Liver (tissue), 9 donors: ENCODE results near the gene CA11. TPM values are rescaled to one million over a fixed set of nuclear protein-coding genes. Genes with fewer than 3 reads are reported as not detected.

Experiments
- DNase-seq: peaks from one replicate; pipeline ENCODE4 v3.0.0-alpha.2; 2017; ENCODE audit warnings: low spot score
- H3K27ac ChIP-seq, 2 donors: one replicate each; pipeline ENCODE4 v1.7.0; 2013; ENCODE audit warnings: inconsistent platforms in 2 of 2, low read length in 2 of 2, control low read depth in 1 of 2, low read depth in 1 of 2, mild to moderate bottlenecking in 1 of 2
- H3K27me3 ChIP-seq, 4 donors: one replicate each; pipeline versions ENCODE4 v1.6.1 to v1.7.0; 2013; ENCODE audit warnings: low read length in 3 of 4, inconsistent platforms in 1 of 4, mild to moderate bottlenecking in 1 of 4, moderate library complexity in 1 of 4; ENCODE audit not compliant: control insufficient read depth in 4 of 4, insufficient read depth in 4 of 4
- H3K36me3 ChIP-seq, 4 donors: one replicate each; pipeline versions ENCODE4 v1.6.1 to v1.7.0; 2013; ENCODE audit warnings: low read length in 3 of 4, mild to moderate bottlenecking in 3 of 4, low read depth in 1 of 4, moderate library complexity in 1 of 4; ENCODE audit not compliant: control insufficient read depth in 4 of 4, insufficient read depth in 3 of 4
- H3K4me1 ChIP-seq, 4 donors: one replicate each; pipeline versions ENCODE4 v1.6.1 to v1.7.0; 2013; ENCODE audit warnings: low read length in 3 of 4, mild to moderate bottlenecking in 3 of 4, moderate library complexity in 1 of 4; ENCODE audit not compliant: control insufficient read depth in 4 of 4, insufficient read depth in 4 of 4
- H3K4me3 ChIP-seq, 3 donors: one replicate each; pipeline versions ENCODE4 v1.6.1 to v1.7.0; 2013; ENCODE audit warnings: low read length in 3 of 3, control low read depth in 1 of 3, low read depth in 1 of 3, mild to moderate bottlenecking in 1 of 3
- H3K9ac ChIP-seq, 2 donors: one replicate each; pipeline ENCODE4 v1.7.0; 2013; ENCODE audit warnings: low read length in 2 of 2, mild to moderate bottlenecking in 2 of 2, moderate library complexity in 2 of 2, control low read depth in 1 of 2, low read depth in 1 of 2
- H3K9me3 ChIP-seq, 4 donors: one replicate each; pipeline versions ENCODE4 v1.6.1 to v1.7.0; 2013; ENCODE audit warnings: low read length in 3 of 4; ENCODE audit not compliant: control insufficient read depth in 4 of 4
- ATF3 ChIP-seq: IDR thresholded peaks from 2 replicates; pipeline ENCODE4 v1.6.1; 2016; ENCODE audit warnings: antibody characterized with exemption
- CTCF ChIP-seq: fragments of 150-350 bp; IDR thresholded peaks from 2 replicates; pipeline ENCODE4 v1.5.1; 2017; ENCODE audit warnings: improper control_type of control experiment, low read depth, low read length; ENCODE audit not compliant: missing input control
- EGR1 ChIP-seq, 2 donors: IDR thresholded peaks; 2 replicates each; pipeline ENCODE4 v1.6.1; 2016 to 2018; ENCODE audit warnings: antibody characterized with exemption in 2 of 2, low read depth in 2 of 2
- FOXA1 ChIP-seq: IDR thresholded peaks from 2 replicates; pipeline ENCODE4 v1.6.1; 2016; ENCODE audit warnings: antibody characterized with exemption
- FOXA2 ChIP-seq: IDR thresholded peaks from 2 replicates; pipeline ENCODE4 v1.6.1; 2016; ENCODE audit warnings: antibody characterized with exemption
- GABPA ChIP-seq, 2 donors: IDR thresholded peaks in 1 of 2; conservative IDR thresholded peaks in 1 of 2; 2 replicates each; pipeline ENCODE4 v1.6.1; 2016; ENCODE audit warnings: antibody characterized with exemption in 2 of 2, mild to moderate bottlenecking in 1 of 2, moderate library complexity in 1 of 2
- HNF4A ChIP-seq, 2 donors: conservative IDR thresholded peaks; 2 replicates each; pipeline ENCODE4 v1.6.1; 2016; ENCODE audit warnings: antibody characterized with exemption in 2 of 2, mild to moderate bottlenecking in 2 of 2
- HNF4G ChIP-seq: IDR thresholded peaks from 2 replicates; pipeline ENCODE4 v1.6.1; 2016; ENCODE audit warnings: antibody characterized with exemption
- JUND ChIP-seq, 2 donors: IDR thresholded peaks; 2 replicates each; pipeline ENCODE4 v1.6.1; 2016; ENCODE audit warnings: antibody characterized with exemption in 2 of 2
- MAX ChIP-seq: IDR thresholded peaks from 2 replicates; pipeline ENCODE4 v1.6.1; 2016; ENCODE audit warnings: antibody characterized with exemption
- NR2F2 ChIP-seq: IDR thresholded peaks from 2 replicates; pipeline ENCODE4 v1.6.1; 2016; ENCODE audit warnings: antibody characterized with exemption
- RAD21 ChIP-seq, 2 donors: IDR thresholded peaks; 2 replicates each; pipeline ENCODE4 v1.6.1; 2016; ENCODE audit warnings: antibody characterized with exemption in 2 of 2, mild to moderate bottlenecking in 2 of 2
- REST ChIP-seq: IDR thresholded peaks from 2 replicates; pipeline ENCODE4 v1.6.1; 2016; ENCODE audit warnings: antibody characterized with exemption, mild to moderate bottlenecking
- RXRA ChIP-seq, 2 donors: IDR thresholded peaks; 2 replicates each; pipeline ENCODE4 v1.6.1; 2017 to 2018; ENCODE audit warnings: antibody characterized with exemption in 2 of 2, mild to moderate bottlenecking in 1 of 2
- SP1 ChIP-seq: IDR thresholded peaks from 2 replicates; pipeline ENCODE4 v1.6.1; 2018; ENCODE audit warnings: antibody characterized with exemption, mild to moderate bottlenecking
- TAF1 ChIP-seq: conservative IDR thresholded peaks from 2 replicates; pipeline ENCODE4 v1.6.1; 2016; ENCODE audit warnings: antibody characterized with exemption, mild to moderate bottlenecking
- YY1 ChIP-seq: IDR thresholded peaks from 2 replicates; pipeline ENCODE4 v1.6.1; 2016; ENCODE audit warnings: antibody characterized with exemption, mild to moderate bottlenecking
- ZBTB33 ChIP-seq: IDR thresholded peaks from 2 replicates; pipeline ENCODE4 v1.6.1; 2016; ENCODE audit warnings: antibody characterized with exemption
- WGBS: extraction: QIAGEN DNeasy Blood & Tissue Kit; methylation state at CpG from one replicate; pipeline ENCODE4 v1.1.7; 2013; 5-methylcytosine and 5-hydroxymethylcytosine counted together
- polyA plus RNA-seq, 2 donors: library from polyadenylated mRNA; stranded (reverse) in 1 of 2; unstranded in 1 of 2; fragments of 200-250 nt in 1 of 2; fragments of >200 nt in 1 of 2; fragmentation: Nextera tagmentation in 1 of 2; extraction: Ambion mirVana in 1 of 2; gene quantifications; one replicate each; pipeline versions ENCODE4 v1.2.1 to v1.2.3, GENCODE V29; 2013 to 2015
- total RNA-seq, 2 donors: library from RNA; depleted of rRNA; stranded (reverse); fragments of >200 nt; gene quantifications; one replicate each; pipeline ENCODE4 v1.2.3, GENCODE V29; 2014
- donor health status: healthy.
- donor health status: healthy.
- donor health status: healthy.
- donor health status: healthy.
- donor health status: healthy.

CA11 gene
- total and polyA plus RNA-seq, 4 donors, result 0.09 to 1.1 (median 0.34) TPM

- H3K4me3 ChIP-seq, result peak overlapping the region; percentile 55 to 73 (median 71)
- no peak for DNase-seq
- H3K36me3 ChIP-seq, result peaks cover 12 to 24% (median 18%) of the 10 kb centered on the region in 4 donors
- H3K9ac ChIP-seq, result peak overlapping the region; percentile 77 to 88
- WGBS, result 33% methylated on average over 6 of the region's 6 CpGs
- peak; percentile 10 for TF ChIP-seq CTCF
- no peak for TF ChIP-seq RXRA (IDR thresholded peaks at IDR 0.05)
- TF ChIP-seq FOXA2, result no peak
- peak overlapping the region; percentile 85 to 93 for H3K27ac ChIP-seq
- H3K27me3 ChIP-seq, result no peaks in the 10 kb centered on the region
- H3K9me3 ChIP-seq, result no peaks in the 10 kb centered on the region
- H3K4me1 ChIP-seq, result peaks cover 8 to 54% (median 37%) of the 10 kb centered on the region in 4 donors
These were observed 26.0 kb downstream of the CA11 start for GRCh38 chr19:48619692-48620585.

GRCh38 chr19:48618916-48619691 lies 26.9 kb downstream of the CA11 start, which contains the start of the genes RPL18 and SPHK2:
Gene RPL18, minus strand, starts transcription at chr19:48619178. Its CDS starts 35 bp downstream, at chr19:48619143.
Gene SPHK2, plus strand, starts transcription at chr19:48619506. Its CDS starts 1,009 bp downstream, at chr19:48620515.
- Histone ChIP-seq H3K27ac (peak within 1 kb of the TSS; percentile 85 to 93), H3K4me3 (peak within 1 kb of the TSS; percentile 58 to 98 (median 97)), H3K9me3 (no peaks in the 10 kb centered on the region), H3K36me3 (peaks cover 15 to 27% (median 18%) of the 10 kb centered on the region in 4 donors), H3K27me3 (no peaks in the 10 kb centered on the region), H3K4me1 (peaks cover 8 to 49% (median 33%) of the 10 kb centered on the region in 4 donors), H3K9ac (peak within 1 kb of the TSS; percentile 98 to 99)
- peak; percentile 96 for DNase-seq
- peak; percentile 96 for TF ChIP-seq YY1
- peak; percentile 60 for TF ChIP-seq NR2F2
- no peak for TF ChIP-seq CTCF
- TF ChIP-seq FOXA1, result peak; percentile 84
- TF ChIP-seq GABPA (IDR thresholded peaks at IDR 0.05 in 1 of 2, conservative IDR thresholded peaks at IDR 0.05 in 1 of 2), result peak in 1 of 2 donors; percentile 92
- peak; percentile 10 to 63 for TF ChIP-seq EGR1 (IDR thresholded peaks at IDR 0.05; ENCODE audit: low read depth in 2 of 2)
- TF ChIP-seq ATF3, result peak; percentile 82
- TF ChIP-seq JUND (IDR thresholded peaks at IDR 0.05), result peak in 1 of 2 donors; percentile 56
- no peak for TF ChIP-seq HNF4G
- TF ChIP-seq TAF1, result peak; percentile 98
- TF ChIP-seq RAD21 (IDR thresholded peaks at IDR 0.05), result peak in 1 of 2 donors; percentile 5
- TF ChIP-seq REST, result peak; percentile 95
- peak; percentile 47 to 59 for TF ChIP-seq HNF4A (conservative IDR thresholded peaks at IDR 0.05)
- TF ChIP-seq FOXA2, result no peak
- peak; percentile 93 for TF ChIP-seq MAX
- peak; percentile 95 for TF ChIP-seq ZBTB33
- peak; percentile 97 for TF ChIP-seq SP1
- peak; percentile 57 to 71 for TF ChIP-seq RXRA (IDR thresholded peaks at IDR 0.05)
- under 1% methylated on average over 69 of the region's 69 CpGs for WGBS
